Neutrophil (primary cell): ENCODE results near the gene UST.
"Not testable (repeated sequence)": the region's sequence is repeated elsewhere in the genome, so short reads cannot be mapped to it uniquely, and the experiment has no call there.

Source experiments
- H3K27ac ChIP-seq: fragments of 200-600 bp; sonication (generic); 2 replicates; pipeline ENCODE4 v1.5.1; 2016; ENCODE audit warnings: mild to moderate bottlenecking, moderate library complexity
- H3K27me3 ChIP-seq: fragments of 200-600 bp; sonication (generic); 2 replicates; pipeline ENCODE4 v1.6.0; 2016; ENCODE audit warnings: mild to moderate bottlenecking
- H3K36me3 ChIP-seq: fragments of 200-600 bp; sonication (generic); 2 replicates; pipeline ENCODE4 v1.5.1; 2017
- H3K4me1 ChIP-seq, 2 experiments: fragments of 200-600 bp in 1 of 2; sonication (generic) in 1 of 2; 1 replicate in 1 of 2; 2 replicates in 1 of 2; pipeline versions ENCODE4 v1.5.1 to v1.6.1; 2013 to 2016; ENCODE audit warnings: low read depth in 1 of 2, low read length in 1 of 2, mild to moderate bottlenecking in 1 of 2, moderate library complexity in 1 of 2; ENCODE audit not compliant: control insufficient read depth in 1 of 2, insufficient read depth in 1 of 2
- H3K4me3 ChIP-seq, 2 experiments: fragments of 200-600 bp in 1 of 2; sonication (generic) in 1 of 2; 1 replicate in 1 of 2; 2 replicates in 1 of 2; pipeline ENCODE4 v1.5.1; 2013 to 2016; ENCODE audit warnings: low read depth in 1 of 2, low read length in 1 of 2, mild to moderate bottlenecking in 1 of 2, moderate library complexity in 1 of 2
- H3K9me3 ChIP-seq: fragments of 200-600 bp; sonication (generic); 2 replicates; pipeline ENCODE4 v1.5.1; 2016
- TF ChIP-seq, protein P1 (sequence below): fragments of 200-600 bp; sonication (generic); IDR thresholded peaks from 2 replicates; pipeline ENCODE4 v1.5.1; 2016; ENCODE audit warnings: antibody characterized with exemption

UST gene

DNA sequence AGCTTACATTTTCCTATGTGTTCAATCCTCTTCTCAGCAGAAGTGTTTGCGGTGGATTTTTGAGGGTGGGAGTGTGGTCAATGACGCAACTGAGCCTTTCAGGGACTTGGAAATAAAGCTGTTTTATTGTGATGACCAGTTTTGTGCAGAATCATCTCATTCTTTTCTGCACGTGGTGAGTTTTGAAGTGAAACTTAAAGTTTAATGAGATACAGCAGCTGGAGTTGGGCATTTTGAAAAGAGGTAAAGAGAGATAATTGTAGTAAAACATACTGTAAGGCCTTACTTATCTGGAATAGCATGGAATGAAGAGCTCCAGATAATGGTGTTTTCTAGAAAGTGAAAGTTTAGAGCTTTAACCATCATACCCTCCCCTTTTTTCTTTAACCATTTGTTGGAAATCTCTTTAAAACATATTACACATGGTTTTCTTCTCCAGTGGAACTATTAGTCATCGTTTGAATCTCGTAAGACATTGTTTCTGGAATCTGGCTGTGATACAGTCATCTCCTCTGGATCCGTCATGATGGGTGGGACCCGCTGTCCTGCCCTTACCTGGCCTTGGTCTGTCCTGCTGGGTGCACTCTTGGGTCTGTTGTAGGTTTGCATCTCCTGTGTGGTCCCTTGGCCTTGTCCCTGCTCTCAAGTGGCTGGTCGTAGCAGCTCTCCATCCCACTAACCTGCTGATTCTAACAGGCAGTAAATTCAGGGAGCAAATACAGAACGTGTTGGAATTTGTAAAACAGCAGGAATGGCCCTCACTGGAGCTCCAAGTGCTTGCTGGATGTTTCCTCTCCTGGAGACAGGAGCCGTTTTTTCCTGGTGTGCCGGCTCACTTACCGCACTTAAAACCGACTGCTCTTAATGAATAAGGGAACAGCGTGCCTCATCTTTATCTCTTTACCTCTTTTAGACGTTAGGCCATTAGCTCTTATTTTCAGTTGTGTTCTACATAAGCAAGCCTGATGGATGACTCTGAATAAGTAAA, 29.8 kb downstream of the UST start:
- no peaks in the 10 kb centered on the region for H3K36me3 ChIP-seq
- TF ChIP-seq, protein P1, sequence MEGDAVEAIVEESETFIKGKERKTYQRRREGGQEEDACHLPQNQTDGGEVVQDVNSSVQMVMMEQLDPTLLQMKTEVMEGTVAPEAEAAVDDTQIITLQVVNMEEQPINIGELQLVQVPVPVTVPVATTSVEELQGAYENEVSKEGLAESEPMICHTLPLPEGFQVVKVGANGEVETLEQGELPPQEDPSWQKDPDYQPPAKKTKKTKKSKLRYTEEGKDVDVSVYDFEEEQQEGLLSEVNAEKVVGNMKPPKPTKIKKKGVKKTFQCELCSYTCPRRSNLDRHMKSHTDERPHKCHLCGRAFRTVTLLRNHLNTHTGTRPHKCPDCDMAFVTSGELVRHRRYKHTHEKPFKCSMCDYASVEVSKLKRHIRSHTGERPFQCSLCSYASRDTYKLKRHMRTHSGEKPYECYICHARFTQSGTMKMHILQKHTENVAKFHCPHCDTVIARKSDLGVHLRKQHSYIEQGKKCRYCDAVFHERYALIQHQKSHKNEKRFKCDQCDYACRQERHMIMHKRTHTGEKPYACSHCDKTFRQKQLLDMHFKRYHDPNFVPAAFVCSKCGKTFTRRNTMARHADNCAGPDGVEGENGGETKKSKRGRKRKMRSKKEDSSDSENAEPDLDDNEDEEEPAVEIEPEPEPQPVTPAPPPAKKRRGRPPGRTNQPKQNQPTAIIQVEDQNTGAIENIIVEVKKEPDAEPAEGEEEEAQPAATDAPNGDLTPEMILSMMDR, result no peak
- no peak overlapping the region for H3K27ac ChIP-seq
- H3K4me3 ChIP-seq, result no peak overlapping the region
- H3K27me3 ChIP-seq, result peaks cover 10% of the 10 kb centered on the region
- H3K9me3 ChIP-seq, result no peaks in the 10 kb centered on the region
- no peaks in the 10 kb centered on the region for H3K4me1 ChIP-seq

DNA sequence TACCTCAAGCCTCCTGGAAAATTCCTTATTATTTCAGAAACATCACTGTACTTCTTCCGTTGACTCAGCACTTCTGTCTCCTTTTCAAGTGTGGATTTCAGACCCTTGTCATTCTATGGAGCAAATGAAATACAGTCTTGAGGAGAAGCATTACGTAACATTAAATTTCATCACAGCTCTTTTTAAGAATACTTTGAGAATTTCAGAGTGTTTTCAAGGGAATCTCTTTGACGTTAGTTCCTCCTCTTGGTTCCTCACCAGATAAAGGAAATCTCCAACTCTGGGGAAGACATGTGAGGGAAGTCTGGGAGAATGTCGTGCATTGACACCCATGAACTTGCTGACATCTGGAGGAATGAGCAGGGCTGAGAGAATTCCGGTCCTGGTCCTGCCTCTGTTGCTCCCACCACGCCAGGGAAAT, 32.3 kb downstream of the UST start:
- TF ChIP-seq, protein P1, result no peak

DNA sequence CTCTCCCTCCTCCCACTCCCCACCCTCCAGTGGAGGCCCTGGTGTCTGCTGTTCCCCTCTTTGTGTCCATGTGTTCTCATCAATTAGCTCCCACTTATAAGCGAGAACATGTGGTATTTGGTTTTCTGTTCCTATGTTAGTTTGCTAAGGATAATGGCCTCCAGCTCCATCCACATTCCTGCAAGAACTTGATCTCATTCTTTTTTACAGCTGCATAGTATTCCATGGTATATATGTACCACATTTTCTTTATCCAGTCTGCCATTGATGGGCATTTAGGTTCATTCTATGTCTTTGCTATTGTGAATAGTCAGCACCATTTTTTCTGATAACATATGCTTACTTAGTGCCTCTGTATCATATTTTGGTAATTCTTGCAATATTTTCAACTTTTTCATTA, 33.6 kb downstream of the UST start:
- not testable (repeated sequence) for H3K4me3 ChIP-seq, H3K27ac ChIP-seq, H3K4me1 ChIP-seq, H3K27me3 ChIP-seq, H3K36me3 ChIP-seq, H3K9me3 ChIP-seq

More for the DNA sequence above, 32.3 kb downstream of the UST start:
- Histone ChIP-seq H3K36me3 (no peaks in the 10 kb centered on the region), H3K27ac (no peak overlapping the region), H3K4me1 (no peaks in the 10 kb centered on the region), H3K9me3 (no peaks in the 10 kb centered on the region), H3K4me3 (no peak overlapping the region), H3K27me3 (no peaks in the 10 kb centered on the region)

DNA sequence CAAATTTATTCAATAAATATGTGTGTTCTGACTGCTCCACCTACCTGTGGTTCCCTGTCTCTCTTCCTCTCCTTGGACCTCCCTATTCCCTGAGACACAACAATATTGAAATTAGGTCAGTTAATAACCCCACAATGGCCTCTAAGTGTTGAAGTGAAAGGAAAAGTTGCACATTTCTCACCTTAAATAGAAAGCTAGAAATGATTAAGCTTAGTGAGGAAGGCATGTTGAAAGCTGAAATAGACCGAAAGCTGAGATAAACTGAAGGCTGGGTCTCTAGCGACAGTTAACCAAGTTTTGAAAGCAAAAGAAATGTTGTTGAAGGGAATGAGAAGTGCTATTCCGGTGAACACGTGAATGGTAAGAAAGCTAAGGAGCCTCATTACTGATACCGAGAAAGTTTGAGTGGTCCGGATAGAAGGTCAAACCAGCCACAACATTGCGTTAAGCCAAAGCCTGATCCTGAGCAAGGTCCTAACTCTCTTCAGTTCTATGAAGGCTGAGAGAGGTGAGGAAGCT, 34.1 kb downstream of the UST start:
- no peak overlapping the region for H3K4me3 ChIP-seq
- H3K4me1 ChIP-seq, result no peaks in the 10 kb centered on the region
- no peaks in the 10 kb centered on the region for H3K9me3 ChIP-seq
- no peak overlapping the region for H3K27ac ChIP-seq
- no peaks in the 10 kb centered on the region for H3K36me3 ChIP-seq
- TF ChIP-seq, protein P1, result no peak
- no peaks in the 10 kb centered on the region for H3K27me3 ChIP-seq

GRCh38 chr6:148789948-148790347, 43.1 kb downstream of the UST start:
- TF ChIP-seq, protein P1, result no peak
- Histone ChIP-seq H3K36me3 (no peaks in the 10 kb centered on the region), H3K27ac (no peak overlapping the region), H3K27me3 (no peaks in the 10 kb centered on the region), H3K9me3 (no peaks in the 10 kb centered on the region), H3K4me3 (no peak overlapping the region), H3K4me1 (no peaks in the 10 kb centered on the region)

- H3K9me3 ChIP-seq, result no peaks in the 10 kb centered on the region
- no peaks in the 10 kb centered on the region for H3K27me3 ChIP-seq
- no peaks in the 10 kb centered on the region for H3K36me3 ChIP-seq
- no peak overlapping the region for H3K4me3 ChIP-seq
- no peaks in the 10 kb centered on the region for H3K4me1 ChIP-seq
- TF ChIP-seq, protein P1, result no peak
- no peak overlapping the region for H3K27ac ChIP-seq
Observed at GRCh38 chr6:148790404-148790803, 43.6 kb downstream of the UST start.
